NCI-H2171 treated with DMSO at 0.1 percent for 48 hours (cell line): ENCODE results near the gene DLL1.

Experiments used
- DNase-seq: peaks from one replicate; lab custom pipeline; 2025; lab: John Stamatoyannopoulos, UW

Gene DLL1

GRCh38 chr6:170282512-170283158 lies 8.2 kb downstream of the DLL1 start:
- DNase-seq = no peak

DNA sequence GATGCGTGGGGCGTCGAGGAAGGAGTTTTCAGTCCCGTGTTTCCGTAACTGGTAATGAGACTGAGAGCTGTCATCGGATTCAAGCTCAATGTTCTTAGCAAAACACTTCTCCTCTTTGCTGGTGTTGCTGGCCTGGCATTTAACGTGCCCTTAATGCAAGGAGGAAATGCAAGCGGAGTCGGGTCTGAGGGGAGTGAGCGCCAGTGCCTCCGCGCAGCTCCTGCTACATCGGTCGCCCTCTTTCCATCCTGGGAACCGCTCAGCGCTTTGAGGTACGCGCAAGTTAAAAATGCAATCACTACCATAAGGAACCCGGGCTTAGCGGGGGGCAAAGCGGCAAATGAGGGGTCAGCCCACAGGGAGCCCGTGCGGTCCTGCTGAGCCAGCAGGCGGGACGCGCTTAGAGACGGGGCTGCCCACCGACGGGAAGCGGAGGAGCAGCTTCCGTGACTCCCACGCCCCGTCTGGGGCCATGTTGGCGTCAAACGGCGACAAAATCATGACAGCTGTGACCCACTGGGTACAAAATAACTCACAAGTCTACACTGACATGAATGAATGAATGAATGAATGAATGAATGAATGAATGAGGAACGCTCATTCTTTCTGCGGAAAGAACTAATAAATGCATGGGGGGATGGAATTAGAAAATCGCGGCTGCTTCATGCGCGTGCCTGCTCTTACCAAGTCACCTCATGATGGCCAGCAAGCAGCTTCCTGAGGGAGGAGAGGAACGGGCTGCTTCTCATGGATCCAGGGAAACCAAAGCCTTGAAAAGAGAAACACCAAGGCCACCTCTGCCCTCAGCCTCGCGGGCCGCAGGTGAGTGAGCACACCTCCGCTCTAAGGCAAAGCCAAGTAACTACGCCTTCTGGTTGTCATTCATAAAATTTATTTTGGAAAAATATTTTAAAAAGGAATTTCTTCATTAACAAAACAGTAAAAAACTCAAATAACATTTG lies 9.3 kb downstream of the DLL1 start:
- DNase-seq = no peak

DNA sequence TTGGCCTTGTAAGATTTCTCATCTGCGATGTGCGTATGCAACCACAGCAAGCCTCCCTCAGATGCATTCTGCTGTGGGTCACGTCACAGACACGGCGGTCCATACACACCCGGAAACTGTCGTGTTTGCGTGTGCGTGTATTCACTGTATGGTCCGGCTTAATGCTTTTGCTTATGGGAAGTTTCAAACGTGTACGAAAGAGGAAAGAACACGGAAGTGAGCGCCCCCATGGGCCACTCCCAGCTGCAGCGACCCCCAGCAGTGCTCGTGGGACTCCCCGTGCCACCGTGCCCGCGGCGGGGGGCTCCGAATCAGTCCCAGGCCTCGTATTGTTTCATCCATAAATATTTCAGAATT lies 10.2 kb downstream of the DLL1 start:
- peak; percentile 62 for DNase-seq

DNA sequence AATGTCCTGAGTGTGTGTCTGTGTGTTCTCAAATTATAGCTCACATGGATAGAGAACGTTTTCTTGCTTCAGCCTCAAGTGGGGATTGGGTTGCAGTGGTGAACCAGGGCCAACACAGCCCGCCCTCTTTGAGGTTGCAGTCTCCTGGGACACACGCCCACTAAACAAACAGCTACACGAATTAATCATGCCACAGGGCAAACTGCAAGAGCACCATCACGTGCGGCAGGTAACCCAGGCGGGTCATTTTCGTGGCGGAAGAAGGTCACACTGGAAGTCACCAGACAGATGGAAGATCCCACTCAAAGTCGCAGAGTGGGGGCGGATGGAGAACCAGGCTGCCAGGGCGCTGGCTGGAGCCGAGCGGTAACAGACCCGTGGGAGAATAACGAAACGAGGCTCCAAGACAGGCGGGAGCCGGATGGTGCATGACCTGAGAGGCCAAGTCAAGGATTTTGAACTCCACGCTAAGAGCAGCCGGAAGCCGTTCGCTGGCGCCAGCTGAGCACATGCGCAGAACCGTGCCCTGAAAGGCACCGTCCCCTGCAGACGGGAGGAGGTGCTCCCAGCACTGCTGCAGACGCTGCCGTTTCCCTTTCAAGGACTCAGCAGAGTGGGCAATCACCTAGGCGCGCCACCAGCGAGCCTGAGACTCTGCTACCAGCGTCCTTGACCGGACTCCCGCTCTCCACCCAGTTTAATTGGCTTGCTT lies 10.7 kb downstream of the DLL1 start:
- peak; percentile 95 for DNase-seq

GRCh38 chr6:170279426-170279825 lies 11.5 kb downstream of the DLL1 start:
- DNase-seq = no peak

- DNase-seq = no peak
Observed at GRCh38 chr6:170278743-170279094, 12.2 kb downstream of the DLL1 start.

DNA sequence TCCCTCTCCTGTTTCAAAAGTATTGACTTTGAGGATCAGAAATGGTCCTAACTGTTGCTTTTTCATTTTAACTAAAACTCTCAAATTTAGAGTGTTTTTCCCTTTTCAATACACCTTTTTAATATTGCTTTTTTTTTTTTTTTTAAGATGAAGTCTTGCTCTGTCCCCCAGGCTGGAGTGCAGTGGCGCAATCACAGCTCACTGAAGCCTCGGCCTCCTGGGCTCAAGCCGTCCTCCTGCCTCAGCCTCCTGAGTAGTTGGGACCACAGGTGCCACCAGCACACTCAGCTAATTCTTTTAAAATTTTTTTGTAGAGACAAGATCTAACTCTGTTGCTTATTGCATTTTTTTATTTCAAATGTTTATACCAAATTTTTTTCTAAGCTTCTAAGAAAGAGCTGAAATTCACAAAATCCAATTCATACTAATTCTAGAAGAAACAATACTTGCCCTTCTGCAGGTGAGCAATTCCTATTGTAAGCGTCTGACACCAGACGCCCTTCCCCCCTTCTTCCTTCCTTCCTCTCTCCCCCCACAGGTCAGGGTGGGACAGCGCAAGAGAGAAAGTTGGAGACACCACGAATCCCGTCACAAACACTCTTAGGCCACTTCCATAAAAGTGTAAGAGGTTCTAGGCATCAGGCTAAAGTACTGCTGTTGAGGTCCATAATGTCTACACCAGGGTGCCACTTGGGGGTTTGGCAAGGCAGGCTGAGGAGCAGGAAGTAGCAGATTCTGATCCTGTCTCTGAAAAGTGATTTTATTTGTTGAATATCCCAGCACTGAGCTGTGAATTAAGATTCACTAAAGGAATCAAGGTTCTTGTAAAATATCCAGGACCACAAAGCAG lies 12.8 kb downstream of the DLL1 start:
- no peak for DNase-seq

- no peak for DNase-seq
Observed at GRCh38 chr6:170276369-170277057, 14.4 kb downstream of the DLL1 start.

DNA sequence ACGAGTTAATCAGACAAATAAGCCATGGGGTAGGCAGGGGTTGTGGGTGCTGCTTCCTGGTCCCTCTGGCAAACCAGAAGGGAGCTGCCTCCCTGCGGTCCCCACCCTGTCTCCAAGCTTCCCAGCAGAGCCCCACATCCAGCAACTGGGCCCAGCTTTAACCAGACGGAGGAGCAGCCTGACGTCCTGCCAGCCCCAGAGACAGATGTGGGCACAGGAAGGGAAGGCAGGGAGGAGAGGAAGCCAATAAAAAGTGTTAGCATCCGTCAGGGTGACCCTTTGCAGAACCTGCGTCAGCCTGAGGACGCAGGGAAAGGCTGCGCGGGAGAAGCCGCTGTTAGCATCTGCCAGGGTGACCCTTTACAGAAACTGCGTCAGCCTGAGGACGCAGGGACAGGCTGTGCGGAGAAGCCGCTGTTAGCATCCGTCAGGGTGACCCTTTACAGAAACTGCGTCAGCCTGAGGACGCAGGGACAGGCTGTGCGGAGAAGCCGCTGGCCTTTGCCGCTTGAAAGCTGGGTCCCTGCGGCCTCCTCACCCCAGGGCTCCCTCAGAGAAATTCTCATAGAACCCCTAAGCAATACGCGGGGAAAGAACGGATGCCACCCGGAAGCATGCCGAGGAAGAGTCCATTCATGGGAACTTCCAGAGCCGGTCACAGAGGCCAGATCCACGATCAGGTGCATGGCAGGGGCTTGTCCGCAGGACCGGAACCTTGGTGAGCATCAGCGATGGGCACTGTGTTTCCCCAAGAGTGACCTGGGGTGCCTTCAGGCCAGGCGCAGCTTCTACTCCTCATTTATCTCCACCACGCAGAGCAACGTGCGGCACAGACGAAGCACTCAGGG lies 15.9 kb downstream of the DLL1 start:
- DNase-seq = no peak

DNA sequence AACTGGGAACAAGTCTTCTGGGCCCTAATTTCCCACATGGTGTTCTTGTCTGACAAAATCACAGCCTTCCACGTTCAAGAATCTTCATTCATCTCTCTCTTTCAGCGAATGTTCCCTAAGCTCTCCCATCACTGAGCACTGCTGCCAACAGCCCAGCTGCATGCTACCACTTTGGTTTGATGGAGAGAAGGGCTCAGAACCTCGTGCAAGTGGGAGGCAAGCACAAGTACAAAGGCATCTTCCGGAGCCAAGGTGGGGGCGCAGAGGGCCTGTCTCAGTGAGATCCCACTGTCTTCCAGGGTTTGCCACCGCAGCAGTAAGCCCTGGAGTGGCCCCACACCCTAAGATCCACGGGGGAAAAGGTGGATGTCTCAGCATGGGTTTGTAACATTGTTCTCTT lies 17.2 kb downstream of the DLL1 start:
- DNase-seq = no peak

- DNase-seq = no peak
Observed at GRCh38 chr6:170273191-170273590, 17.7 kb downstream of the DLL1 start.

DNA sequence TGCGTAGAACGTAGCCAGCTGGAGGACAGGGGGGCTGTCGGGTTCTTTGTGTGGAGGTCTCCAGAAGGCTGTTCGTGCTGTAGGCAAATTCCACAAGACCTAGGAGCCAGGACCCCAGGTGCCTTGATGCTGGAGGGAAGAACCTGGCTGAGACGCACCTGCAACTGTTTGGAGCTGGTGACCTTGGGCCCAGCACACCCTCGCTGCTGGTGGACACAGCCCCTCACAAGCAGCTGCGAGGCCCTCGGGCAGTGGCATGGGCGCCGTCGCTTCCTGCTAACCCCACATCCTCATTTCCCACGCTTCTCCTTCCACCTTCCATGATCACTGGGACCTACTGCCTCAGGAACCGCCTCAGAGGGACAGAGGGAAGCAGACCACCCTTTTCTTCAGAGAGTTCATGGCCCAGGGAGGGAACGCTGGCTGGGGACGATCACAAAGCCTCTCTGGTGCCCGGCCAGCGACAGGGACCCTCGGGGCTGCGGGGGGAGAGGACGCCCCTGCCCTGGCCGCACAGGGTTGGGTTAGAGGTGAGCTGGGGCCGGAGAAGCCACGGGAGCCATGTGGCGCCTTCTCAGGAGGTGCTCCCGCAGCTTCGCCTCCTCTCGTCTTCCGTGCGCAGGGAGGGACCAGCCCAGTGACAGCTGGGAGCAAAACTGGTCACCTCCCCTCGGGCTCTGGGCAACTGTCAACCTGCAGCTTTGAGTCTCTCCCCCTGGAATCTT lies 18.4 kb downstream of the DLL1 start:
- DNase-seq = no peak

GRCh38 chr6:170271771-170272314 lies 19.0 kb downstream of the DLL1 start:
- no peak for DNase-seq

DNA sequence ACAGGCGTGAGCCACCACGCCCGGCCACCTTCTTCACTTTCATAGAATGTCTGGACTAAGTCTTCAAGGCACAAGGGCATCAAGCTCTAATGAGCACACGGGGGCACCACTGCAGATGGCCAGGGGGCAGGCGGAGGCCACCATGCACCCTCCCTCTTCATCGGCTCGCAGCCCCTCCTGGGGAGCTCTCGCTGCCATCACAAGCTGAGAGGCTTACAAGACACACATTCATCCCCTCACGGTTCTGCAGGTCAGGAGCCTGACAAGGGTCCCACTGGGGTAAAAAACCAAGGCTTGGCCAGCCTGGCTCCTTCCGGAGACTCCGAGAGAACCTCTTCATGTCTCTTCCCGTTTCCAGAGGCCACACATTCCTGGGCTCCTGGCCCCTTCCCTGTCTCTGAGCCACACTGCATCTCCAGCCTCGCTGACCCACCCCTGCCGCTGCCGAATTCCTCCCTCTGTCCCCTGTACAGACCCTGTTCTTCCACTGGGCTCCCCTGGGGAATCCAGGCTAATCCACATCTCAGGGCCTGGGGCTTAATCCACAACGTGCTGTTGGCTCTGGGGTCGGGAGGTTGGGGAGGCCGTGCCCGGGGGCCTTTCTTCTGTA lies 19.8 kb downstream of the DLL1 start:
- DNase-seq = no peak

GRCh38 chr6:170269846-170270541 lies 20.9 kb downstream of the DLL1 start:
- DNase-seq = peak; percentile 78

DNA sequence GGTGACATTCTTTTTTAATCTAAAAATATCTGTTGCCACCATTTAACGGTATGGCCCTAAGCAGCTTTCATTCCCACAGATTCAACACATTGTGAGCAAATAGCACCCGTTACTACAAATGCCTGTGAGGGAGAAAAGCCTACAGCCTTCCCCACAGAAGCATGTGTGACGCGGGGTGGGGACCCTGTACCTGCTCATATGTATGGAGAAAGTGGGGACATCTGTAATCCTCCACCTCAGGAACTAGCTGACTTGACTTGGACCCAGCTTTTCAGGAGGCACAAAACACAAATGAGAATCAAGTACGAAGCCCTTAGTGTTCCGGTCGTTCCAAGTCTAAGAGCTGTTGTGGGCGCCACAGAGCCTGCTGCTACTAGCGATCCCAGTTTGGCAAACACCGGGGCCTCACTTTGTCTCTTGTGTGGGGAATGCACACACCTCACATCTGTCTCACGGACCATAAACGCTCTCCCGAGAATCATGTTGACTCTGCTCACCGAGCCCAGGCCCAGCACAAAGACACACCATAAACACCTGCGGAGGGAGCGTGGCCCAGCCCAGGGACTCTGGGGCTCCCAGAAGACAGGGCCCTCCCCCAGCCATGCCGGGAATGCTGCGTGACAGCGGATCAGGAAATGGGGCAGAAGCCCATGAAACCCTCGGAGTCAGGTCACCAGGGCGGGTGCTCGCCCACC lies 21.6 kb downstream of the DLL1 start:
- DNase-seq = peak; percentile 76

DNA sequence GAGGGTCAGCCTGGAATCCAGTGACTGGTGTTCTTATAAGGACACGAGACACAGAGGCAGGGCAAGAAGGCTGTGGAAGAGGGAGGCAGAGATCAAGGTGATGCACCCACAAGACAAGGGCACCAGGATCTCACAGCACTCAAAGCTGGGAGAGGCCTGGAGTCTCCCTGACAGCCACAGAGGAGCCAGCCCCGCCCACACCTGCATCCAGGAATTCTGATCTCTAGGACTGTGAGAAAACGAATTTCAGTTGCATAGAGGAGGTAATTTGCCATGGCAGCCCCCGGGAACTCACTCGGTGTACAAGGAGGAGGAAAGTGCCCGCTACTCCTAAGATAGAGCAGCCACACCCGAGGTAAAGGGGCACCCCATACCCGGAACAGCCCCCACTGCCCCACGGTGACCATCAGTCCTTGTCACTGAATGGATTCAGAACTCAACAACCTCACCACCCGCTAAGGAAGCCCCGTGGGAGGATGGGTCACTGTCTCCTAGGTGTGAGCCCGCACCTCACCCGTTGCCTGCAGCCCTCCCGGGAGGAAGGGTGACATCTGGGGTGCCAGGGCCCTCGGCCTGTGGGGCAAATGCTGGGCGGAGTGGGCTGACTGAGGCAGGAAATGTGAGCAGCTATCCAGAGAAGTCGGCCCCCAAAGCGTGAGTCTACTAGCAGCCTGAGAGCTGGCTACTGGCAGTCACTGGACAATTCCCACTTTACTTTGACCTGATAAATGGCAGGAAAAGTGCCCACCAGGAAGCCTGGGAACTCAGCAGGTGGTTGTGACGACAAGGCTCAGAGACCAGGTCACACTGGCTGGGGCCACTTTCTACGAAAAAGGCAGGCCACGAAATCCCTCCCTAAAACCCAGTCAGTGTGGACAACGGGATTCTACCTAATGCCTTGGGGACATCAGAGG lies 22.4 kb downstream of the DLL1 start:
- DNase-seq = no peak
